Mammary epithelial cell (primary cell): ENCODE measurements around the gene GNL3.

Source experiments
- CTCF ChIP-seq, 2 donors: IDR thresholded peaks in 1 of 2; conservative IDR thresholded peaks in 1 of 2; 2 replicates each; pipeline ENCODE4 v1.5.1; 2011 to 2012; ENCODE audit warnings: inconsistent platforms in 2 of 2, low read length in 2 of 2, mild to moderate bottlenecking in 2 of 2, control low read depth in 1 of 2, low read depth in 1 of 2; ENCODE audit not compliant: insufficient read depth in 1 of 2; ENCODE audit errors: extremely low read depth in 1 of 2
- EZH2 ChIP-seq: IDR thresholded peaks from 2 replicates; pipeline ENCODE4 v1.6.1; 2012; ENCODE audit warnings: low read length, inconsistent platforms, borderline replicate concordance

GRCh38 chr3:52712291-52713212 lies 26.7 kb downstream of the GNL3 start:
- TF ChIP-seq CTCF (conservative IDR thresholded peaks at IDR 0.05 in 1 of 2, IDR thresholded peaks at IDR 0.05 in 1 of 2; ENCODE audit: extremely low read depth in 1 of 2, insufficient read depth in 1 of 2, low read depth in 1 of 2, low read length in 2 of 2) = no peak
- TF ChIP-seq EZH2 = no peak
